Measurements from ENCODE around the gene RRAS.

Gene RRAS

GRCh38 chr19:49640113-49640898 lies at the start of gene RRAS:
TSS of gene RRAS (minus strand) at chr19:49640143. CDS start at chr19:49640098, 45 bp downstream.
- DNase-seq (ENCODE audit: low read depth in 2 of 2): peak; percentile 100

- peak in 1 of 2 donors; percentile 26 for DNase-seq (ENCODE audit: low read depth in 2 of 2)
Measured at GRCh38 chr19:49689133-49690078, 49.5 kb upstream of the RRAS start, which contains the start of gene ADM5. TSS of gene ADM5 (plus strand) at chr19:49689594. CDS start at chr19:49689838, 244 bp downstream.

GRCh38 chr19:49688531-49689132 lies 48.7 kb upstream of the RRAS start:
- no peak for DNase-seq (ENCODE audit: low read depth in 2 of 2)

- DNase-seq (ENCODE audit: low read depth in 2 of 2): no peak
Measured at GRCh38 chr19:49687566-49688316, 47.8 kb upstream of the RRAS start.

- DNase-seq (ENCODE audit: low read depth in 2 of 2): no peak
Measured at GRCh38 chr19:49687150-49687549, 47.2 kb upstream of the RRAS start.

DNA sequence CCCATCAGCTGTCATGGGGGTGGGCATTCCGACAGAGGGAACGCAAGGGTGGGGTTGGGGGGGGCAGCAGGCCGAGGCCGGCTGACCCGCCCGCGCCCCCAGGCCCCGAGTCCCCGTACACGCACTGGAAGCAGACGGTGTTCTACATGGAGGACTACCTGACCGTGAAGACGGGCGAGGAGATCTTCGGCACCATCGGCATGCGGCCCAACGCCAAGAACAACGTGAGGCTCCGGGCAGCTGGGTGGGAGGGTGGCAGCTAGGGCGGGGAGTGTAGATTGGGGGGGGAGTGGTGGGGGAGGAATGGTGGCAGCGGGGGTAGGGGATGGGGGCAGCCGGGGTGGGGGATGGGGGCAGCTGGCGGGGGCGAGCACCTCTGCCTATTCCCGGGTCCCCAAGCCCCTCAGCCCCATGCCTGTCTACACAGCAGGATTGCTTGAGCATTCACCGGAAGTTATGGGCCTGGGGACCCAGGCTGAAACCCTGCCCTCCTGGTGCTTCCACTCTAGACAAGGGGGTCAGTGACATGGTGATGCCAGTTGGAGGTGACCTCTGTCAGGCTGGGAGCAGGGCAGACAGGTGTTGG lies 46.7 kb upstream of the RRAS start:
- DNase-seq (ENCODE audit: low read depth in 2 of 2): no peak

- no peak for DNase-seq (ENCODE audit: low read depth in 2 of 2)
Measured at GRCh38 chr19:49685845-49686332, 45.9 kb upstream of the RRAS start.

- DNase-seq (ENCODE audit: low read depth in 2 of 2): no peak
Measured at GRCh38 chr19:49684983-49685553, 45.1 kb upstream of the RRAS start.

DNA sequence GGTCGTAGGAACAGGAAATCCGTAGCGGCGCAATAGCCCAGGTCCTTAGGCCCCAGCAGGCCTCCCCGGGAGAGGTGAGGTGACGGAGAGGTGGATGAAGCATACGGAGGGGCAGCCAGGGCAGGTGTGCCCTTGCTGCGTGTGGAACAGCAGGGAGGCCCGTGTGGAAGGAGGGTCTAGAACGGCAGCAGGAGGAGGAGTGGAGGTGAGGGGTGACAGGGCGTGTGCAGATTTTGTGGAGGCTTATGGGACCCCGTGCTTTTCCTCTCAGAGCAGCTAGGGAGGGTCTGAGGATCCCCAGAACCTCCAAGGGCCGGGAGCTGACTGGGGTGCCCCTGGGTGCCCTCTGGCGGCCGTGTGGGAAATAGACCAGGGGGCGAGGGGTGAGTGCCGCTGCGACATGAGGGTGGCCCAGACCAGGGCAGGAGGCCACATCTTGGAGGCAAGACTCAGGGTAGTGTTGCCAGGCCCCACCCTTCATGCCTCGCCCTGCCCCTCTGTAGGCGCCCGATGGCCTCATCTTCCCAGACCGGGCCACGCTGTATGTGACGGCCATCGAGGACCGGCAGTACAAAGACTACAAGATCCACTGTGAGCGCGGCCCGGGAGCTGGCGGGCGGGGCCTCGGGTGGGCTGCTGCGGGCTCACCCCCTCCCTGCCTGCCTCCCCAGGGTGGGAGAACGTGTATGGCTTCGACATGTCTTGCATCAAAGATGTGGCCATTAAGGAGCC lies 44.5 kb upstream of the RRAS start:
- DNase-seq (ENCODE audit: low read depth in 2 of 2): no peak

GRCh38 chr19:49683814-49684250 lies 43.9 kb upstream of the RRAS start:
- DNase-seq (ENCODE audit: low read depth in 2 of 2): no peak

DNA sequence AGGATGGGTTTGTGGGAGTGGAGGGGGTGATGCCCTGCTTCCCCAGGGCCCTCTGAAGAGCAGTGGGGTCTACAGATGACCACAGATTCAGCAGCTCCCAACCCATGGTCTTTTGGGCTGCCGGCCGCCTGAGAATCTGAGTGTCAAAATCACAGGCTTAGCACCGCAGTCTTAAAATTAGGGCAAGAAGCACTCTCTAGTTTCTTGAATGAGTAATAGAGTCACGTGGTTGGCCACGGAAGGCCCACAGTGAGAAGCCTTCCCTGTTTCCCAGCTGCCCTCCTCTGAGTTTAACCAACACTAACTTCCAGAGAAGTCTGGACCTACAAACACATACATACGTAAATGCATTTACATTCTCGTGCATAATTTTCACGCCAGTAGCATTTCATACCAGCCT lies 42.3 kb upstream of the RRAS start:
- DNase-seq (ENCODE audit: low read depth in 2 of 2): no peak

- DNase-seq (ENCODE audit: low read depth in 2 of 2): no peak
Measured at GRCh38 chr19:49681830-49682229, 41.9 kb upstream of the RRAS start.

GRCh38 chr19:49680421-49681351 lies 40.7 kb upstream of the RRAS start:
- peak; percentile 84 to 94 for DNase-seq (ENCODE audit: low read depth in 2 of 2)

GRCh38 chr19:49679771-49680413 lies 39.9 kb upstream of the RRAS start:
- no peak for DNase-seq (ENCODE audit: low read depth in 2 of 2)

GRCh38 chr19:49678985-49679770 lies 39.2 kb upstream of the RRAS start:
- no peak for DNase-seq (ENCODE audit: low read depth in 2 of 2)

GRCh38 chr19:49677901-49678674 lies 38.1 kb upstream of the RRAS start:
- DNase-seq (ENCODE audit: low read depth in 2 of 2): peak; percentile 73 to 74
